HepG2 (cell line): ENCODE results near the gene IRAK2. TPM values are rescaled to one million over a fixed set of nuclear protein-coding genes. Genes with fewer than 3 reads are reported as not detected.

Experiments
- ATAC-seq: fragments of 200-7000 bp; cut with Tn5 transposase; 3 replicates; pipeline ENCODE4 v1.9.1; 2020; ENCODE audit warnings: mild to moderate bottlenecking, moderate library complexity
- BruUV-seq: library from RNA; stranded (reverse); fragments of 400-500 nt; replicated peaks from 2 replicates; lab custom pipeline; 2021; lab: Mats Ljungman, UMichigan
- CTCF ChIA-PET: fragments of 300-600 bp; formaldehyde crosslinking; extraction: SDS; loops from one replicate; lab custom pipeline; 2021; ENCODE audit warnings: low total read pairs, inconsistent platforms, low intra/inter-chr PET ratio; lab: Yijun Ruan, JAX
- POLR2A ChIA-PET: fragments of 350-600 bp; sonication (Branson Sonifier 250); formaldehyde crosslinking; loops from one replicate; lab custom pipeline; 2020; ENCODE audit warnings: antibody characterized with exemption, inconsistent platforms; lab: Yijun Ruan, JAX
- DNase-seq: peaks from one replicate; pipeline ENCODE4 v3.0.0-alpha.2; 2015; ENCODE audit warnings: low spot score
- FAIRE-seq: peaks from 3 replicates; lab custom pipeline; 2011; peaks lifted over from hg19 to GRCh38; lab: Jason Lieb, UNC
- H2AFZ ChIP-seq: one replicate; pipeline ENCODE4 v1.6.1; 2011; ENCODE audit warnings: low read length, inconsistent platforms
- H3K27ac ChIP-seq: fragments of 300-600 bp; 3 replicates; pipeline ENCODE4 v1.8.0; 2011; ENCODE audit warnings: mixed run types, mild to moderate bottlenecking, mixed read lengths, low read length, inconsistent platforms; ENCODE audit not compliant: insufficient read depth; ENCODE audit errors: extremely low read length
- H3K27me3 ChIP-seq, 2 experiments: fragments of 200-600 bp in 1 of 2; 2 replicates in 1 of 2; 3 replicates in 1 of 2; pipeline versions ENCODE4 v1.6.0 to v1.8.0; 2011; ENCODE audit warnings: low read length in 2 of 2, mild to moderate bottlenecking in 2 of 2, moderate library complexity in 2 of 2, inconsistent platforms in 1 of 2; ENCODE audit not compliant: insufficient read depth in 2 of 2, control insufficient read depth in 1 of 2
- H3K36me3 ChIP-seq, 2 experiments: fragments of 200-600 bp in 1 of 2; replicated peaks in 1 of 2; 2 replicates in 1 of 2; 3 replicates in 1 of 2; pipeline versions ENCODE4 v1.5.1 to v1.8.0; 2011; ENCODE audit warnings: low read length in 2 of 2, inconsistent platforms in 1 of 2; ENCODE audit not compliant: insufficient read depth in 2 of 2, control insufficient read depth in 1 of 2
- H3K4me1 ChIP-seq: 2 replicates; pipeline ENCODE4 v1.5.1; 2012; ENCODE audit warnings: low read length, inconsistent platforms; ENCODE audit not compliant: insufficient read depth
- H3K4me2 ChIP-seq: 2 replicates; pipeline ENCODE4 v1.6.0; 2011; ENCODE audit warnings: low read depth, low read length, inconsistent platforms
- H3K4me3 ChIP-seq, 3 experiments: fragments of 200-600 bp in 1 of 3; sonication (generic), shearing (Covaris generic) in 1 of 3; replicated peaks in 1 of 3; 2 replicates each; pipeline ENCODE4 v1.5.1; 2011 to 2016; ENCODE audit warnings: low read length in 3 of 3, inconsistent platforms in 2 of 3, low read depth in 2 of 3, mild to moderate bottlenecking in 2 of 3, control low read depth in 1 of 3, mixed read lengths in 1 of 3; ENCODE audit not compliant: insufficient read depth in 1 of 3
- H3K79me2 ChIP-seq: one replicate; pipeline ENCODE4 v1.6.1; 2011; ENCODE audit warnings: low read length, inconsistent platforms; ENCODE audit not compliant: insufficient read depth
- H3K9ac ChIP-seq: 2 replicates; pipeline ENCODE4 v1.6.0; 2011; ENCODE audit warnings: mild to moderate bottlenecking, low read depth, low read length, inconsistent platforms; ENCODE audit not compliant: insufficient read depth
- H3K9me3 ChIP-seq: 2 replicates; pipeline ENCODE4 v1.5.1; 2012; ENCODE audit warnings: mild to moderate bottlenecking, low read length
- H4K20me1 ChIP-seq: 2 replicates; pipeline ENCODE4 v1.6.0; 2011; ENCODE audit warnings: inconsistent platforms, mild to moderate bottlenecking, low read length, moderate library complexity; ENCODE audit not compliant: insufficient read depth
- AKAP8 ChIP-seq: sonication (generic); formaldehyde crosslinking; IDR thresholded peaks from 2 replicates; pipeline ENCODE4 v1.5.1; 2020; ENCODE audit warnings: mild to moderate bottlenecking, missing genetic modification reagents
- BRD4 ChIP-seq: sonication (generic); formaldehyde crosslinking; IDR thresholded peaks from 2 replicates; pipeline ENCODE4 v1.4.0; 2020; ENCODE audit warnings: missing genetic modification reagents
- CBFB ChIP-seq: sonication (generic); formaldehyde crosslinking; IDR thresholded peaks from 2 replicates; pipeline ENCODE4 v1.4.0; 2020; ENCODE audit warnings: missing genetic modification reagents
- DPF2 ChIP-seq: sonication (generic); formaldehyde crosslinking; IDR thresholded peaks from 2 replicates; pipeline ENCODE4 v1.4.0; 2020; ENCODE audit warnings: mild to moderate bottlenecking, low read depth, missing genetic modification reagents, borderline replicate concordance
- ESRRA ChIP-seq: sonication (generic); formaldehyde crosslinking; IDR thresholded peaks from 2 replicates; pipeline ENCODE4 v1.5.1; 2020; ENCODE audit warnings: mild to moderate bottlenecking, low read depth, missing genetic modification reagents
- HES4 ChIP-seq: sonication (generic); formaldehyde crosslinking; IDR thresholded peaks from 2 replicates; pipeline ENCODE4 v1.9.0; 2021; ENCODE audit warnings: mild to moderate bottlenecking, missing genetic modification reagents, borderline replicate concordance
- KLF13 ChIP-seq: sonication (generic); formaldehyde crosslinking; IDR thresholded peaks from 2 replicates; pipeline ENCODE4 v1.4.0; 2020; ENCODE audit warnings: mild to moderate bottlenecking, missing genetic modification reagents
- KMT2B ChIP-seq: IDR thresholded peaks from 2 replicates; pipeline ENCODE4 v1.6.1; 2016; ENCODE audit warnings: missing genetic modification reagents, missing compliant biosample characterization
- MAZ ChIP-seq, 2 experiments: sonication (generic) in 1 of 2; formaldehyde crosslinking in 1 of 2; IDR thresholded peaks; 2 replicates each; pipeline versions ENCODE4 v1.5.0 to v1.6.1; 2012 to 2020; ENCODE audit warnings: low read depth in 2 of 2, mild to moderate bottlenecking in 2 of 2, borderline replicate concordance in 1 of 2, improper control_type of control experiment in 1 of 2, low read length in 1 of 2, missing genetic modification reagents in 1 of 2, moderate library complexity in 1 of 2
- RXRA ChIP-seq: sonication (generic); formaldehyde crosslinking; IDR thresholded peaks from 2 replicates; pipeline ENCODE4 v1.5.1; 2020; ENCODE audit warnings: missing genetic modification reagents
- SMARCE1 ChIP-seq: fragments of 450-650 bp; IDR thresholded peaks from 2 replicates; pipeline ENCODE4 v1.6.1; 2017; ENCODE audit warnings: borderline replicate concordance
- TBX2 ChIP-seq: sonication (generic); formaldehyde crosslinking; IDR thresholded peaks from 2 replicates; pipeline ENCODE4 v1.5.0; 2020; ENCODE audit warnings: missing genetic modification reagents, mild to moderate bottlenecking, borderline replicate concordance
- TMF1 ChIP-seq: sonication (generic); formaldehyde crosslinking; IDR thresholded peaks from 2 replicates; pipeline ENCODE4 v1.8.1; 2022; ENCODE audit warnings: low read depth, missing genetic modification reagents
- TRIM24 ChIP-seq: sonication (generic); formaldehyde crosslinking; IDR thresholded peaks from 2 replicates; pipeline ENCODE4 v1.8.0; 2022; ENCODE audit warnings: mild to moderate bottlenecking, missing genetic modification reagents
- ZNF431 ChIP-seq: sonication (generic); formaldehyde crosslinking; IDR thresholded peaks from 2 replicates; pipeline ENCODE4 v1.9.0; 2022; ENCODE audit warnings: missing genetic modification reagents, low read depth, mild to moderate bottlenecking, borderline replicate concordance
- ZNF749 ChIP-seq: sonication (generic); formaldehyde crosslinking; IDR thresholded peaks from 2 replicates; pipeline ENCODE4 v1.8.0; 2022; ENCODE audit warnings: mild to moderate bottlenecking, missing genetic modification reagents, moderate library complexity, borderline replicate concordance
- ZNF839 ChIP-seq: sonication (generic); formaldehyde crosslinking; IDR thresholded peaks from 2 replicates; pipeline ENCODE4 v1.4.0; 2020; ENCODE audit warnings: missing genetic modification reagents, mild to moderate bottlenecking, borderline replicate concordance
- whole genome bisulfite sequencing: methylation state at CpG from one replicate; pipeline ENCODE4 v1.1.6; 2017; ENCODE audit warnings: low lambda C conversion rate; 5-methylcytosine and 5-hydroxymethylcytosine counted together
- in situ Hi-C: cut with HindIII; loops from 2 replicates; pipeline ENCODE4 v1.10.0; 2017; ENCODE audit warnings: low pct_unique_long_range_greater_than_20kb; ENCODE audit not compliant: extremely low pct_ligation_motif_present
- intact Hi-C: fragments of 100-400 bp; cut with micrococcal nuclease; formaldehyde crosslinking; loops from one replicate; pipeline ENCODE4 v1.10.0; 2022; ENCODE audit not compliant: unreplicated experiment
- polyA plus RNA-seq, 8 experiments: library from polyadenylated mRNA; depleted of rRNA in 3 of 8; stranded (reverse) in 7 of 8; unstranded in 1 of 8; fragments of >200 nt; fragmentation: Illumina TruSeq in 4 of 8; extraction: Trizol in 4 of 8; gene quantifications; 2 replicates each; pipeline versions ENCODE4 v1.2.1 to v1.2.3, GENCODE V29; 2011 to 2016; ENCODE audit warnings: low read depth in 4 of 8, missing spikeins in 1 of 8, mixed read lengths in 1 of 8; ENCODE audit not compliant: insufficient read depth in 1 of 8
- total RNA-seq, 5 experiments: library from RNA; depleted of rRNA; stranded (reverse); fragments of >200 nt; fragmentation: Illumina TruSeq; extraction: Trizol; gene quantifications; 2 replicates each; pipeline ENCODE4 v1.2.3, GENCODE V29; 2016; ENCODE audit warnings: low read depth in 1 of 5
- TF ChIP-seq, protein P1 (sequence below): sonication (generic); formaldehyde crosslinking; IDR thresholded peaks from 2 replicates; pipeline ENCODE4 v1.8.0; 2022; ENCODE audit warnings: mild to moderate bottlenecking, missing genetic modification reagents, borderline replicate concordance

The IRAK2 gene
- total and polyA plus RNA-seq, 2 of the 13 experiments (the other 11 are each of a cell fraction or from before 2014, with no cell fraction given): 13.1 to 23.3 TPM

DNA sequence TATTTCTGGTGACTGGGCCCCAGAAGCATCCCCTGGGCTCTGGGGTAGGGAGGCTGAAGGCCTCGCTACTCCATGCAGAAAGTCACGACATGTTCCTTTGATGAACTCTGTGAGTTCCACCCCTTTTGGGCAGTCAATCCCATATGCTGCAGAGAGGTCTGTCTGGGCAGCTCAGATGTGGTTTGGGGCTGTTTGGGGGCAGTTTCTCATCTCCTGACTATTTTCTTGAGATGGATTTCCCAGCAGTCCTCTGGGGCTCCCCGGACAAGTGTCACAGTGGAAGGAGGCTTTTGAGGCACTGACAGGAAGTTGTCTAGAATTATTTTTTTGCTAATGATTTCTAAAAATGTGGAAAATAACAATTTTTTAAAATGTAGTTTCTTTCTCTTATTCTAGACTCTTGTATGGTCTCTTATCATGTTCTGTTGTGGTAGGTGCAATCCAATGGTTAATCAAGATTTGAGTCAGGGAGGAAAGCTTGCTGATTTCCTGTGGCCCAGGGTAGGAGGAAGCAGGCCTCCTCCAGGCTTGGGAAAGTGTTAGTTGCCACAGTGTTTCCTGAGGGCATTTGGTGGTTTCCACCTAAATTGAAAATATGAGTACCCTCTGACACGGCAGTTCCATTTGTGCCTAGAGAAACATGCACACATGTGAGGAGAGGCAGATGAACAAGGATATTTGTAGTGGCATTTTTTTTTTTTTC lies 63.7 kb downstream of the IRAK2 start:
- Histone ChIP-seq H3K9ac (no peak overlapping the region), H3K9me3 (no peaks in the 10 kb centered on the region), H3K4me1 (peaks cover 21% of the 10 kb centered on the region), H3K4me2 (no peak overlapping the region), H3K27me3 (no peaks in the 10 kb centered on the region), H3K79me2 (no peaks in the 10 kb centered on the region), H3K27ac (no peak overlapping the region), H4K20me1 (no peaks in the 10 kb centered on the region), H3K36me3 (peaks cover 16 to 34% of the 10 kb centered on the region in 2 experiments), H2AFZ (no peak overlapping the region), H3K4me3 (no peak overlapping the region)
- ChIA-PET CTCF (no interaction called here), POLR2A (no interaction called here)
- DNase-seq (no peak), ATAC-seq (no peak), FAIRE-seq (no peak)
- TF ChIP-seq TMF1 (CRISPR knock-in tag) (no peak), RXRA (no peak), TRIM24 (CRISPR knock-in tag) (no peak), KLF13 (CRISPR knock-in tag) (no peak), CBFB (CRISPR knock-in tag) (no peak), MAZ (IDR thresholded peaks at IDR 0.05; ENCODE audit: borderline replicate concordance, low read depth, low read length) (no peak), MAZ (CRISPR knock-in tag; IDR thresholded peaks at IDR 0.05; ENCODE audit: low read depth) (no peak), ESRRA (no peak), BRD4 (no peak), KMT2B (CRISPR knock-in tag) (no peak), TBX2 (CRISPR knock-in tag) (no peak), ZNF749 (CRISPR knock-in tag) (no peak), ZNF431 (CRISPR knock-in tag) (no peak), AKAP8 (no peak), DPF2 (CRISPR knock-in tag) (no peak), ZNF839 (CRISPR knock-in tag) (no peak), SMARCE1 (no peak), HES4 (CRISPR knock-in tag) (no peak)
- TF ChIP-seq, protein P1, sequence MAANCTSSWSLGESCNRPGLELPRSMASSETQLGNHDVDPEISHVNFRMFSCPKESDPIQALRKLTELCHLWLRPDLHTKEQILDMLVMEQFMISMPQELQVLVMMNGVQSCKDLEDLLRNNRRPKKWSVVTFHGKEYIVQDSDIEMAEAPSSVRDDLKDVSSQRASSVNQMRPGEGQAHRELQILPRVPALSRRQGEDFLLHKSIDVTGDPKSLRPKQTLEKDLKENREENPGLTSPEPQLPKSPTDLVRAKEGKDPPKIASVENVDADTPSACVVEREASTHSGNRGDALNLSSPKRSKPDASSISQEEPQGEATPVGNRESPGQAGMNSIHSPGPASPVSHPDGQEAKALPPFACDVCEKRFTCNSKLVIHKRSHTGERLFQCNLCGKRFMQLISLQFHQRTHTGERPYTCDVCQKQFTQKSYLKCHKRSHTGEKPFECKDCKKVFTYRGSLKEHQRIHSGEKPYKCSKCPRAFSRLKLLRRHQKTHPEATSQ (CRISPR knock-in tag): no peak
- intact Hi-C loops (loop anchor here (5.0 kb wide), 1 partner anchor 386 kb away; the partner anchor contains the start of gene RPUSD3), in situ Hi-C loops (loop anchor here (10.0 kb wide), 1 partner anchor 64 kb away; the partner anchor contains the start of gene IRAK2)
- 100% methylated on average over 4 of the region's 4 CpGs for WGBS
- BruUV-seq: no TSS peak
